Measurements from ENCODE around the gene LRTM1.

DNA sequence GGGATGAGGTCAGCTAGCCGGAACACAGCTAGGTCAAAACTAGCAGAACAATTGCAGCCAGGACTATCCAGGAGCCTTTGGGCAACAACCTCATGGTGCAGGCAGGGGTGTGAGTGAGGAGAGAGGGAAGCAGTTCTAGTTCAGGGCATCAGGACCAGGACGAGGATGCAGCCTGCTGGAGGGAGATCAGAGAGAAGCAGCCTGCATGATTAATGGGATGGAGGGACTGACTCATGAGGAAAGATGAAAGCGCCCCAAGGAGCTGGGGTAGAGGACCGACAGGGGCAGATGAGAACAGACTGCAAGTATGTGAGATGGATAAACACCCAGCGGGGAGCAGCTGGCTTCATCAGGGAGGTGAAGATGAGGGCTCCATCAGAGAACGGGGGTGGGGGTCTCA is 37.9 kb upstream of the LRTM1 start:
- TF ChIP-seq, protein P1, sequence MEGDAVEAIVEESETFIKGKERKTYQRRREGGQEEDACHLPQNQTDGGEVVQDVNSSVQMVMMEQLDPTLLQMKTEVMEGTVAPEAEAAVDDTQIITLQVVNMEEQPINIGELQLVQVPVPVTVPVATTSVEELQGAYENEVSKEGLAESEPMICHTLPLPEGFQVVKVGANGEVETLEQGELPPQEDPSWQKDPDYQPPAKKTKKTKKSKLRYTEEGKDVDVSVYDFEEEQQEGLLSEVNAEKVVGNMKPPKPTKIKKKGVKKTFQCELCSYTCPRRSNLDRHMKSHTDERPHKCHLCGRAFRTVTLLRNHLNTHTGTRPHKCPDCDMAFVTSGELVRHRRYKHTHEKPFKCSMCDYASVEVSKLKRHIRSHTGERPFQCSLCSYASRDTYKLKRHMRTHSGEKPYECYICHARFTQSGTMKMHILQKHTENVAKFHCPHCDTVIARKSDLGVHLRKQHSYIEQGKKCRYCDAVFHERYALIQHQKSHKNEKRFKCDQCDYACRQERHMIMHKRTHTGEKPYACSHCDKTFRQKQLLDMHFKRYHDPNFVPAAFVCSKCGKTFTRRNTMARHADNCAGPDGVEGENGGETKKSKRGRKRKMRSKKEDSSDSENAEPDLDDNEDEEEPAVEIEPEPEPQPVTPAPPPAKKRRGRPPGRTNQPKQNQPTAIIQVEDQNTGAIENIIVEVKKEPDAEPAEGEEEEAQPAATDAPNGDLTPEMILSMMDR (IDR thresholded peaks at IDR 0.05; ENCODE audit: low read length): no peak
- TF ChIP-seq EZH2 (IDR thresholded peaks at IDR 0.05; ENCODE audit: borderline replicate concordance, low read length): no peak
